HG03457 (cell line): ENCODE data around the gene TMEM18.

Experiments used
- ATAC-seq: cut with Tn5 transposase; IDR thresholded peaks from one replicate; pipeline ENCODE4 v1.9.1; 2021; ENCODE audit warnings: moderate number of reproducible peaks; ENCODE audit not compliant: unreplicated experiment

TMEM18 gene

DNA sequence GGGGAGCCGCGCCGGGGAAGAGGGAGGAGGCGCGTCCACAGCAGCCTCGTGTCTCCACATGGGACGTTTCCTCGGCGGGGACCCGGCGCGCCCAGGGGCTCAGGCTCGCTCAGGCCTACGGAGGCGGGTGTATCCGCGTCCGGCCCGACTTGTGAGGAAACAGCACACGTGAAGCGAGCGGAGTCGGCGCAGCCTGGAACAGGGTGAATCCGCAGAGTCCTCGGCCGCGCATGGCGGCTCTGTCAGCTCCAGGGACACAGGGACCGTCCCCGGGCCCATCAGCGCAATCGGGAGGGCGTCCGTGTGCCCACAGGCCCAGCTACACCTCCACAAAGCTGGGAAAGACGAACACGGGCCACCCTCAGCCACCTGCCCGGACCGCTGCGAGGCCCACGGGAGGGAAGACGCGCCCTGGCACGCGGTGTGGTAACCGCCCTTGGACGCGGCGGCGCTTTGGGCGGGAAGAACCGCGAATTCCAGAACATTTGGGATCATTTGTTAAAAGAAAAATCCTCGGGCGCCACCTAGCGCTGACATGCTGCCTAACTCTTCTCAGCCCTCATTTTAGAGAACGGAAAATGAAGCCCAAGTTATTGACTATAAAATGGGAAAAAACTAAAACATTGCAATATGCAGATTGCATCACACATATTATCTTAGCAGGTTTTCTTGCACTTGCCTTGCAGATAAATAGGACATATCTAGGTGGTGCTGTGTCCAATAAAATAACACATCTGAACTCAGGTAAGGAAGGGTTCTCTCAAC, 40.4 kb downstream of the TMEM18 start:
- no peak for ATAC-seq

DNA sequence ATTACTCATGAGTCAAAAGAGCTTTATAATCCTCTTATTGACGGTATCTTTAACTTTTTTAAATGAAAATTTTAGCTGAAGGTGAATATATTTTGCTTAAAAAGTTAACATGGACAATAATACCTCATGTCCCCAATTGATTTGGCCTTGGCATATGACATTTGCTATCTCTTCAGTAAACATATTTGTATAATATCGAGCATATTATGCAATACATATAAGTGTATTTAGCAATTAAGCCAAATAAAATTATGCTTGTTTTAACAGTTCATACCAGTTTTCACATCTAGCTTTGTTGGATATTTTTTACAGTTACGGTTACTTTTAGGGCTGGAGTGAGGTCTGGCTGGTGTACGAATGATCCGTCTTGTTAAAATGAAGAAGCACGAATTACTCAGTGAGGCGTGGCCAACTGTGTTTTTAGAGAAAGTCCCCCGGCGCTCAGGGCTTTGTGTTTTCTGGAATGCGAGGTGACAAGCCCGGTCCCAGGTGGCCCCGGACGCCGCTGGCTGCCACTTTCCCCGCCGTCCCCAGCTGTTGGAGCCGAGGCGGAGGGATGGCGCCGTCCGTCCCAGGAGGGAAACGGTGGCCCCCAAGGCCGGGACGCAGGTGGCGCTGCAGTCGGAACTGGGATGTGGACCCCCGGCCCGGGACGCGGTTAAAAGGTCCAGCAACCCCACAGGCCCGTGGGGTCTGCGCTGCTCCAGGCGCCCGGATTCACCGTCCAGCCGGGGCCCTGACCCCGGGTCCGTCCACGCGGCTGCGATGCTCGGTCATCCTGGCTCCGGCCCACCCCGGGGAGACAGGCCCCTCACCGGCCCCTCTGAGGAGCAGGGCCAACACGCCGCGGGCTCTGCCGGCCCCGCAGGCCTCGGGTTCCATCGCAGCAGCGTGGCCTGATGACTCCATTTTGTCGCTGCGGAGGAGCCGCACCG, 41.3 kb downstream of the TMEM18 start:
- no peak for ATAC-seq

- no peak for ATAC-seq
Observed at GRCh38 chr2:634636-635388, 42.4 kb downstream of the TMEM18 start.

DNA sequence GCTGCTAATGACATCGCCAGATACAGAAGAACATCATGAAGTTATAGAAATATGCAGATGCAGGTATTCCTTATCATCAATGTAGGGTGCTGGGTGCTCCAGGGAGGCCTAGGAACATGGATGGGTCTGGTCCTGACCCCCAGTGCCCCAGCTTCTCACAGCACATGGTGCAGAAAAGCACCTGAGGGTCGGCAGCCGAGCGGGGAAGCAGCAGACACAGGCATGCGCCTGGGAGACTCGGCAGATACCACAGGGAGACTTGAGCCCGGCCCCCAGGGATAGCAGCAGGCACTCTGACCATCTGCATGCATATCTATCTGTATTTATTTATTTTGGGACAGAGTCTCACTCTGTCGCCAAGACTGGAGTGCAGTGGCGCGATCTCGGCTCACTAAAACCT, 43.2 kb downstream of the TMEM18 start:
- ATAC-seq, result no peak

DNA sequence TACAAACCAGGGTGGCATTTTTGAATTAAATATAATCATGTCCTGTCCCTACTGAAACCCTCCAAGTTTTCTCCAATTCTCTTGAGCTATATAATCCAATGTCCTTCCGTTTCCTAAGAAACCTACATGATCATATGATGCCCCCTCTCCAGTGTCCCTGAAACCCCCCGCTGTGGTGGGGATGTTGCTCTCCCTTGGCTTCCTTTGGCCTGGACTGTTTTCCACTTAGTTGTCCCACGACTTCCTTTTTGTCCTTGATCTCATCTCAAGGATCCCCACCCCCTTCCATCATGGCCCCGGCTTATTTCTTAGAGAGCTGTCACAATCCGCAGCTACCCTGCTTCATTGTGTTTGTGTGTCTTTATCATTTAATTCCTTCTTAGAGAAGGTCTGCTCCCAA, 43.8 kb downstream of the TMEM18 start:
- ATAC-seq, result no peak

DNA sequence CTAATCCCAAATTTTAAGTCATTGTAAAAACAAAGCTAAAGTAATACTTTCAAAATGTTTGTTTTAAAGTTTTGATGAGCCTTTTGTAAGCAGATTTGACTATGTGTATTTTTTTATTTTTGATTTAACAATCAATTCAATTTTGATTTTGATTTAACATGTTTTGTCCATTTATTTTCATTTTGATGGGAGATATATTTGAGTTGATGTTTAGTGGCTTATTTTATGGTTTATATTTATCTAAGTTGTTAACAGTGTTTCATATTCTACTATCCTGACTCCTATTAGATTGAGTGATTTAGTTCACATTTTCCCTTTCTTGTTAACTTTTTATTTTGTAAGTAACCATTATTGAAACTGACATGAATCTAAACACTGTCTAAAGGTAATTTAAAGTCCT, 44.7 kb downstream of the TMEM18 start:
- ATAC-seq, result no peak

DNA sequence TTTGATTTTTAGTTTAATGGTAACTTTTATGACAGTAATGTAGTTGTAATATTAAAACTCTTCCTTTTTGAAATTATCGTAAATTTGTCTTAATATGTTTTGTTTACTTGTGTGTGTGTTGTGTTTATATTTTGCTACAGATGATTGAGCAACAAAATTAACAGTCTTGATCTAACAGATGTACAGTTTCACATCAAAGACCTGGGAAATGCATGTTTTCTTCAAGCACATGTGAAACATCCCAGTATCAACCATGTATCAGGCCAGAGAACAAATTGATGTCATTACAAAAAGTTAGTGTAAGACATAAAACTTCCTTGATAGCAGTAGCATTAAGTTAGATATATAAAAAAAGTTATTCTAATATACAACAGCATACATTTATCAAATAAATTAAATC, 45.5 kb downstream of the TMEM18 start:
- ATAC-seq, result no peak

GRCh38 chr2:630451-631320, 46.5 kb downstream of the TMEM18 start:
- no peak for ATAC-seq

DNA sequence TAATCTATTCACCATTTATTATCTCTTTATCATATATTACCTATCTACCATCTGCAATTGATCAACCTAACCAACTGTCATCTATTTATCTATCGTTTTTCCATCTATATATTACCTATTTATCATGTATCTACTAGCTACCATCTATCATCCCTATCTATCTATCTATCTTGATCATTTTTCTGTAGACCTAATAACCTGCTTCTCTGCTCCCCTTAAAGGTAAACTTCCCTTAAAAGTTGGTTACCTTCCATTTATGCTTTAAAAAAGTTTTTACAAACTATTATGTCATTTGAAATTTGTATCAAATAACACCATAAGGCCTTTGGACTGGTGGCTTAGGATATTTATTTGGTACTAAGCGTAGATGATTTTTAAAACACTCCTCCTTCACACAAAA, 47.2 kb downstream of the TMEM18 start:
- ATAC-seq, result no peak

DNA sequence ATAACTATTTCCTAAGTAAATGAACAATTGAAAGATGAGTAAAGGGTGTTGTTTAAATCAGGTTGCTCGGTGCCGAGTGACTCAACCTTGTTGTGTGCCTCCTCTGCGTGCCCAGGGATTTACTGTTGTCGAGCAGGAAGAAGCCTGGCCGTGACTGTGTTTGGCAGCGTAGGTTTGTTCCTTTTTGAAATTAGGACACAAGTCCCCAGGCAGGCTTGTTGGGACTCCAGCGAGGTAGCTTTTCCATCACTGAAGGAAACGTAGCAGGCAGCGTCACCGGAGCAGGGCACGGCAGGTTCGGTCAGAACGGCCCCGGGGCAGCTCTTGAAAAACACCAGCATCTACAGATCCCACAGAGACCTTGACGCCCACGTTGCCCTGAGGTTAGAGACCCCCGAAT, 48.6 kb downstream of the TMEM18 start:
- ATAC-seq, result no peak

- ATAC-seq, result no peak
Observed at GRCh38 chr2:627926-628560, 49.2 kb downstream of the TMEM18 start.

GRCh38 chr2:627340-627709, 49.9 kb downstream of the TMEM18 start:
- ATAC-seq, result no peak

DNA sequence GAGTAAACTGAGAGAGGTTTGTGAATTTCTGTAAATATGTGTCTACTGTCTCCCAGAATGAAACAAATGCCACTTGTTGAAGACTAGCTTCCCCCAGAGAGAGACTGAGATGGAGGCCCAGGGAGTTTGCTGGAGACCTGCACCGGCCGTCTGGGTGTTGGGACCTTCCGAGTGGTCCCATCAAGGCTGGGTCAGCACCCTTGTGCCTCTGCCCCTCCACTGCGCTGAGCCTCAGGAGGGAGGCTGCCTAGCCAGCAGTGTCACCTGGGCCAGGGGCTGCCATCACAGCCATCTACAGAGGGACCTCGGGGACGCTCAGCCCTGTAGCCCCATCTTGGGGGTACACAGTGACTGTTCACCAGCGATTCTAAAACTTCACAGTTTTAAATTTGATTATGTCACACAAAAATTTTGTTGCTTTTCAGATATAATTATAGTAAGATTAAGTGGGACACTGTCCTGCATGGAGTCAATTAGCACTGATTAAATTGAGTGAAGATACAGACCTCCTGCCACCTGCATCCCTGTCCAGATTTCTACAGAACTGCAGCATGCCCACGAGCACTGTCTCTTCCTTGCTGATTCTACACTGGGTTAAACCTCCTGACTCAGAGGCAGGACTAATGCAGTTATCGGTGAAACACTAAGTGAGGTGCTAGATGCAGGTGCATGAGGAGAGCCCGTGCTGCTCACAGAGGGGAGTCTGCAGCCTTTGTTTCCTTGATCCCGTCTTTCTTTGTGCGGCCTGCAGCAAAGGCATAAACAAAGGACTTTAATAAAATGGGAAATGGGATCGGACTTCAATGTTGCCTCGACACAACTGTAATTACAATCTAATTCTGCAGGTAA, 50.5 kb downstream of the TMEM18 start:
- ATAC-seq, result no peak

GRCh38 chr2:625415-626333, 51.5 kb downstream of the TMEM18 start:
- ATAC-seq, result no peak

- no peak for ATAC-seq
Observed at GRCh38 chr2:624551-625347, 52.5 kb downstream of the TMEM18 start.

DNA sequence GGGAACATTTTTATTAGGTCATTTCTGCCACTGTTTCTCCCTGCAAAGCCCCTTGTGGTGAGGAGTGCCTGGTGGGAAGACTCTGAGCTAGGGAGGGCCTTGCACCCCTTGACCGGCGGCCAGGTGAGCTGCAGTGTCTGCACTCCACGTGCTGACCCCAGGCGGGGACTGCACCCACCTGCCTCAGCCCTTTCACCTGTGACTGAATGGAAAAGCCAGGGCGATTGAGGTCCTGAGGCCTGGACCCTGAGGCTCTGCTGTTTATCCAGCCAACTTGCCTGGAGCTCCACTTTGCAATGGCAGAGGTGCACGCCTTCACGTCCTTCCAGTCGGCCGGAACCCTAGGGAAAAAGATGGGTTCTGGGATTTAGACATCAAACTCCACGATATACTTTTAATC, 53.1 kb downstream of the TMEM18 start:
- ATAC-seq, result no peak
